Stimulated activated CD4-positive, alpha-beta T cell treated with anti-CD3 and anti-CD28 coated beads, Interleukin-12 subunit alpha, Interleukin-12 subunit beta, amount 100 ng/mL, for 24 hours (primary cell): ENCODE results near the gene ARPC2.

ENCODE experiments used
- DNase-seq, 2 experiments: peaks; one replicate each; pipeline ENCODE4 v3.0.0-alpha.2; 2020; ENCODE audit warnings: low read depth in 2 of 2

The ARPC2 gene

DNA sequence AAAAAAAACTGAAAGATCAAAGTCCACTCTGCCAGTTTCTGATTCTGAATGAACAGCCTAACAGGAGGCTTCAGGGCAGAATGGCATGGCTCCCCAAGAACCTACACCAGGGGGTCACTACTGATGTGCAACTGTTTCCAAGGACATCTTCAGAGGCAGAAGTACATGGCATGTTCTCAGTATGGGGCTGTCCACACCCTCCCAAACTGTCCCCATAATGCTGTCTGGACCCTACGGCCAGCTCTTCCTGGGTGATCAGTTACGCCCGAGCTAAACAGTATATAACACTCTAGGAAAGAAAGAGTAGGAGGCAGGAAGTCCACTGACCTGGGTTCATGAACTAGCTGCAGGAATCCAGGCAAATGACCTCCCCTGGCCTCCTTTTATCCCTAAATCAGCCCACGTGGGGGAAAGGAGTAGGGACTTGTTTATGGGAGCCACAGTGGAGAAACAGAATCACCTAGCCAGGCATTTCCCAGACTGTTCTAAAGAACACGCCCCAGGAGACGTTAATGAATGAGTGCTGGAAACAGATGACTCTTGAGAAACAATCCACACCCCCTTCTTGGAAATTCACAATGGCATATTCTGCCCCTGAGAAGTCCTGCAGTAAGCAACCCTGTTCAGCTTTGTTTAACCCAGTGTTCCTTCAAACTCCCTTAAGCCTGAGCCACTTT is 72.8 kb downstream of the ARPC2 start:
- DNase-seq = no peak

DNA sequence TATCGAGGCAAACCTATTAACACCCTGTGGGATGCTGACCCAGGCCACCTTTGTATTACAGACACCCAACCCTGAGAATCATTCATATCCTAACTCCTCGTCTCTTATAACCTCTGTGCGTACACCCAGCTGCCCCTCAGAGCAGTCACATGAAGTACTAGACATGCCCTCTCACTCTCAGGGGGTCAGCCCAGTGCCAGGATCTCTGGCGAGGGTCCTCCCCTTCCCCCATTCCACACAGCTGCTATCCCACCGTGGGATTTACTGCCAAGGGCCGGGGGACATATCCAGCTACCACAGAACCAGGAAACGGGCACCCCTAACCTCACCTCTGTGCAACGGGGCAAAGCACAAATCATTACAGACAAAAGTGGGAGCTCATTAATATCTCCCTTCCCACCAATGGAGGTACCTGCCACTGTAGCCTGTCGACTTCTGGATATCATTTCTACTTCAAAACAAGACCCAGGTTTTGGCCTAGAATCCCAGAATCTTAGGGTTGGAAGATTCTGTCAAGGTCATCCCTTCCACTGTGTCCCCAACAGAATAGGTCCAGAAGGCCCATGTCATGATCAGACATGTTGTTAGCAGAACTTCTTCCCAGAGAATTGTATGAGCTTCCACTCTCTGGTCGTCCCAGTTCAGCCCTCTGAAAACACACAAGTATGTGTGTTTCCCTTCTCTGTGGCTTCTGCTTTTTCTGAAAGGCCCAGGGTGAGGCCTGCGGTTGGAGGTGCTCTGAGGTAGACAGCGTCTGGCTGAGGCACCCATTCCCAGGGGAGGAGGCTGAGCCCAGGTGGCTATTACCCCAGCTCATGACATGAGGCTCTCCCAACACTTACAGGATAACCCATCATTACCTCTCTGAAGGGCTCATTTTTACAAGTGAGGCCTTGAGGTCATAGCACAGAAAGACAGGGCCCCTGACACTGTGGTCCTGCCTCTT is 73.6 kb downstream of the ARPC2 start:
- DNase-seq = peak in 1 of 2 experiments; percentile 41

GRCh38 chr2:218291318-218292047 is 74.5 kb downstream of the ARPC2 start:
- no peak for DNase-seq

GRCh38 chr2:218292048-218293014 is 75.3 kb downstream of the ARPC2 start, which contains the start of gene TMBIM1:
TSS of gene TMBIM1 (minus strand) at chr2:218292503. CDS start at chr2:218282141, 10,362 bp downstream.
- peak; percentile 63 for DNase-seq

- DNase-seq = no peak
These were observed 76.9 kb downstream of the ARPC2 start for GRCh38 chr2:218293715-218294429.

DNA sequence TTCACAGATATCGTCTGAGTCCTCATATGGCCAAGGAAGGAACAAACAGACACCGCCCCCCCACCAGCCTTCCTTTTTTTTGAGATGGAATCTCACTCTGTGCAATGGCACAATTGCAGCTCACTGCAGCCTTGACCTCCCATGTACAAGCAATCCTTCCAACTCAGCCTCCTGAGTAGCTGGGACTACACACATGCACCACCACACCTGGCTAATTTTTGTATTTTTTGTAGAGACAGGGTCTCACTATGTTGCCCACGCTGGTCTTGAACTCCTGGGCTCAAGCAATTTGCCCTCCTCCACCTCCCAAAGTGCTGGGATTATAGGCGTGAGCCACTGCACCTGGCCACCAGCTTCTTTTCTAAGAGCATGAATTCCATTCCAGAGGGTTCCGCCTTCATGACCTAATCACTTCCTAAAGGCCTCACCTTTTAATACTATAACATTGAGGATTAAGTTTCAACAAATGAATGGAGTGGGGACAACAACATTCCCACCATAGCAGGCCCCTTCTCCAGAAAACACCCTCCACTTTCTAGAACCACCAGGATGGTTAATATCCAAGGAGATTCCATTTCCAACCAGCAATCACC is 77.5 kb downstream of the ARPC2 start:
- DNase-seq = no peak

- DNase-seq = no peak
These were observed 78.0 kb downstream of the ARPC2 start for GRCh38 chr2:218295029-218295428.

DNA sequence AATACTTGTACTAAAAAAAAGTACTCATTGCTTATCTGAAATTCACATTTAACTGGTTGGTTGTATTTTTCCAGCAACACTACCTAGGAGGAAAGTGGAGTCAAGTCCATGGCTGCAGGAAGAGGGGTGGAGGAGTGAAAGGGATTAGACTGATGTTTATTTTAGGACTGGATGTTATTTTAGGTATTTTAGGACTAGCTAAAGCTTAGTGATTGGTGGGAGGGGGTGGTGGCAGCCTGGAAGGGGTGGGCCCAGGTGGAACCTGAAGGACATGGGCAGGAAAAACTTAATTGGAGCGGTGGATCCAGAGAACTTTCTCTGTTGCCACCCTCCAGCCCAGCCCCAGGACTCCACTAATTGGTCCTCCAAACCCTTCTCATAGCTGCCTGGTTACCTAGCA is 79.2 kb downstream of the ARPC2 start:
- DNase-seq = no peak

DNA sequence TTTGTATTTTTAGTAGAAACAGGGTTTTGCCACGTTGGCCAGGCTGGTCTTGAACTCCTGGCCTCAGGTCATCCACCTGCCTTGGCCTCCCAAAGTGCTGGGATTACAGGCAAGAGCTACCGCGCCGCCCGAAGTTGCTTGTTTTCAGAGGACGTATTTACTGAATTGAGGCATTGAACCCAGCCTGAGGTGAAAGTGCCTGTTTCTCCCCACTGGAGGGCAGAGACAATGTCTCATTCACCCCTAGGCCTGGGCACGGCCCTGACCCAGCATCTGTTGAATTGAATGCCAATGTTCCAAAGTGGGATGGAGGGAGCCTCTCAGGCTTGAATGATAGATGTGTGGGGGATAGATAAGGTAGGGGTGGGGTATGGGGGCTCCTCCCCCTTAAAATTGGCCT is 79.9 kb downstream of the ARPC2 start:
- no peak for DNase-seq

- no peak for DNase-seq
These were observed 81.4 kb downstream of the ARPC2 start for GRCh38 chr2:218298314-218298875.

- no peak for DNase-seq
These were observed 83.2 kb downstream of the ARPC2 start for GRCh38 chr2:218300141-218300540.

DNA sequence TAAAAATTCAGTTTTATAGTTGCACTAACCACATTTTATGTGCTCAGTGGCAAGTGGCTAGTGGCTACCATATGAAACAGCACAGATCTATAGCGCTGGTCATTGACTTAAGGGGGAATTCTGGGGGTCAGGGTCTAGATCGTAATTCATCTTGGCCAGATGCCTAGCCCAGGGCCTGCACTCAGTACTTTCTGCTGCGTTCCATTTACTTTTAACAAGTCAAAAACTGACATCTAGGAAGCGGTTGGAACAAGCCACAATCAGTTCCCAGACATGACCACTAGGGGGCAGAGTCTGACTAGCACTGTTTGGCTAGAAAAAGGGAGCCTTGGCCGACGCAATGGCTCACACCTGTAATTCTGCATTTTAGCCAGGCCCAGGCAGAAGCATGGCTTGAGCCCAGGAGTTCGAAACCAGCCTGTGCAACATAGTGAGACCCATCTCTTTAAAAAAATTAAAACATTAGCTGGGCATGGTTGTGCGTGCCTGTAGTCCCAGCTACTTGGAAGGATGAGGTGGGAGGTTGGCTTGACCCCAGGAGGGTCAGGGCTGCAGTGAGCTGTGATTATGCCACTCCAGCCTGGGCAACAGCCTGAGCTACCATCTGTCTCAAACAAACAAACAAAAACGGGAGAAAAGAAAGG is 84.3 kb downstream of the ARPC2 start:
- peak; percentile 73 to 88 for DNase-seq
